Large intestine (tissue), 3 donors: ENCODE results near the gene CNKSR3. TPM values are rescaled to one million over a fixed set of nuclear protein-coding genes. Genes with fewer than 3 reads are reported as not detected.

ENCODE experiments used
- DNase-seq, 2 donors: peaks; one replicate each; pipeline versions ENCODE4 v3.0.0 to v3.0.0-alpha.2; 2013
- H3K27ac ChIP-seq: one replicate; pipeline ENCODE4 v1.5.1; 2013; ENCODE audit warnings: low read length
- H3K27me3 ChIP-seq: 2 replicates; pipeline ENCODE4 v1.6.1; 2013; ENCODE audit warnings: low read length; ENCODE audit not compliant: control insufficient read depth, insufficient read depth
- H3K36me3 ChIP-seq: 2 replicates; pipeline ENCODE4 v1.6.1; 2013; ENCODE audit warnings: low read length; ENCODE audit not compliant: control insufficient read depth, insufficient read depth
- H3K4me1 ChIP-seq: one replicate; pipeline ENCODE4 v1.6.1; 2013; ENCODE audit warnings: low read length; ENCODE audit not compliant: control insufficient read depth, insufficient read depth
- H3K4me3 ChIP-seq: one replicate; pipeline ENCODE4 v1.5.1; 2013; ENCODE audit warnings: low read length
- H3K9me3 ChIP-seq: one replicate; pipeline ENCODE4 v1.6.1; 2013; ENCODE audit warnings: mild to moderate bottlenecking, low read depth, low read length, moderate library complexity; ENCODE audit not compliant: control insufficient read depth
- WGBS: methylation state at CpG from one replicate; pipeline ENCODE4 v1.1.5; 2013; ENCODE audit warnings: low lambda C conversion rate; ENCODE audit not compliant: insufficient coverage; 5-methylcytosine and 5-hydroxymethylcytosine counted together
- polyA plus RNA-seq: library from polyadenylated mRNA; unstranded; fragments of 120-200 nt; gene quantifications from one replicate; pipeline ENCODE4 v1.2.1, GENCODE V29; 2013

Gene CNKSR3
- polyA plus RNA-seq, 1 donor = 25.8 TPM

GRCh38 chr6:154458565-154459470 lies 51.7 kb downstream of the CNKSR3 start:
- Histone ChIP-seq H3K36me3 (peaks cover under 1% of the 10 kb centered on the region), H3K4me1 (no peaks in the 10 kb centered on the region), H3K27me3 (no peaks in the 10 kb centered on the region), H3K9me3 (no peaks in the 10 kb centered on the region), H3K27ac (no peak overlapping the region), H3K4me3 (no peak overlapping the region)
- 85% methylated on average over 4 of the region's 8 CpGs for WGBS
- no peak for DNase-seq

- Histone ChIP-seq H3K36me3 (no peaks in the 10 kb centered on the region), H3K4me1 (no peaks in the 10 kb centered on the region), H3K27me3 (no peaks in the 10 kb centered on the region), H3K4me3 (no peak overlapping the region), H3K9me3 (no peaks in the 10 kb centered on the region), H3K27ac (no peak overlapping the region)
- WGBS = no CpG with 5 or more reads among the region's 5 CpGs
- DNase-seq = no peak
These were observed 52.6 kb downstream of the CNKSR3 start for GRCh38 chr6:154457881-154458284.

DNA sequence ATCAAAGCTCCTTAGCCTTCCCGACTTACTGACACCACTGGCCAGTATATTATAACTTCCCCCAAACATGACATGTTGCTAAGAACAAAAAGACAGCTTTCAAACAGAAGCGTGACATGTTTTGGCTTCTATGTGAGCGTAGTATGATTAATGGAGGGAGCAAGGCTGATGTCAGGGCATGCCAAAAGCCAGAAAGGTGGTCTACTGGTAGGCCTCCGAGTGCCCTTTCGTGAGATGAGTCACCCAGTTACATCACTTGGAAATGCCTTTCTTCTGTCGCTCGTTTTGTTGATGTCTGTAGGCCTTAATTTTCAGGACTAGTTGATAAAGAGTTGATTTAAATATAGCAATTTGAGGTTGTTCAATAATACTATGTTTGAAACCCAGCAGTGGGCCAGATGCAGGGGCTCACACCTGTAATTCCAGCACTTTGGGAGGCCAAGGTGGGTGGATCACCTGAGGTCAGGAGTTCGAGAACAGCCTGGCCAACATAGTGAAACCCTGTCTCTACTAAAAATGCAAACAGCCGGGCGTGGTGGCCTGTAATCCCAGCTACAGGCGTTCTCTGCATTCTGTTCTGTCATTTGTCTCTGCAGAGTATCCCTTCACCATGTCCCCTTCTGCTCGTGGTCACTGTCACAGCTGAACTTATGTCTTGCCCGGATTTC lies 53.3 kb downstream of the CNKSR3 start:
- DNase-seq = no peak
- H3K27me3 ChIP-seq = no peaks in the 10 kb centered on the region
- H3K4me1 ChIP-seq = no peaks in the 10 kb centered on the region
- no peaks in the 10 kb centered on the region for H3K36me3 ChIP-seq
- WGBS = 90% methylated on average over 4 of the region's 13 CpGs
- no peak overlapping the region for H3K4me3 ChIP-seq
- no peak overlapping the region for H3K27ac ChIP-seq
- no peaks in the 10 kb centered on the region for H3K9me3 ChIP-seq

GRCh38 chr6:154453329-154453728 lies 57.2 kb downstream of the CNKSR3 start:
- no peak for DNase-seq
- WGBS = 44% methylated on average over 2 of the region's 2 CpGs
- Histone ChIP-seq H3K4me3 (no peak overlapping the region), H3K4me1 (no peaks in the 10 kb centered on the region), H3K27me3 (no peaks in the 10 kb centered on the region), H3K27ac (no peak overlapping the region), H3K36me3 (peaks cover 9% of the 10 kb centered on the region), H3K9me3 (no peaks in the 10 kb centered on the region)

DNA sequence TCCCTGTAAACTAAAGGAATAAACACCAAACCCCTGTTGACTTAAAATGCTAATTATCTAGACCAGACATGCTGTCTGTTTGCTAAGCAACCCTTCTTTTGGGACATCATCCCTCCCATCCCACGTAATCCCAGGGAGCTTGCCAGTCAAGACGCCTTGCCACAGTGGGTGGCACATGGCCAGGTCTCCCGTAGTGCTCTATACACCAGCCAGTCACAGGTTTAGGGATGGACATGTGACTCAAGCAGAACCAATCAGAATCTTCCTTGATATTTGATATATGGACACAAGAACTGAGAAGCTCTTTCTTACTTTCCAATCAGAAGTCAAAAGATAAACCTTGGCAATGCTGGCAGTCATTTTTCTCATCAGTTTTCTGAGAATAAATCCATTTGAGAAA lies 60.0 kb downstream of the CNKSR3 start:
- H3K4me3 ChIP-seq = no peak overlapping the region
- H3K27ac ChIP-seq = no peak overlapping the region
- H3K36me3 ChIP-seq = peaks cover 9% of the 10 kb centered on the region
- H3K9me3 ChIP-seq = no peaks in the 10 kb centered on the region
- WGBS = no CpG with 5 or more reads among the region's 3 CpGs
- no peak for DNase-seq
- H3K4me1 ChIP-seq = peaks cover 4% of the 10 kb centered on the region
- no peaks in the 10 kb centered on the region for H3K27me3 ChIP-seq

DNA sequence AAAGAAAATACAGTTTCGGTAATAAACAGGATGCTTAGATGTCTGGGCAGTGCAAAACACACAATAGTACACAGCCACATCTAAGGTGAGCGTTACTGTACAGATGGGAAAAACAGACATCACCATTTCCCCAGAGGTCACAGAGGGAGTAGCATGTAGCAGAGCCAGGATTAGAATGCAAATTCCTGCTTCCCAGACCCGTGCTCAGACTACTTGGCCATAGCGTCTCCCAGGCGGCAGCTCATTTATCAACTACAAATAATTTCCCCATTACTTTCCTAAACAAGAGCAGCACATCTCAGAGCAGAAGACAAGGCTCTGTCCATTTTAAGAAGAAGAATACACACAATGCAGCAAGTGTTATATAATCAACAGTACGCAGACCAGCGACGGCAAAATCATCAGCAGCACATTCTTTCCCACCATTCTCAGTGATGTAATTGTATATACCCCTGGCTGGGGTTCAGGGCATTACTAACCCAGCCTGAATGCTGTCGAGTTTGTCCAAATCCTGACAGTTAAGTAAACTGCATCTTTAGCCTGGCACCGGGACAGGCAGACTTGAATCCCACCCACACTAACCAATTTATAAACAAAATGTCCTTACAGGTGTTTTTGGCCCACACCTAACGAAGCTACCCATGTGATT lies 61.9 kb downstream of the CNKSR3 start:
- H3K4me1 ChIP-seq = peaks cover 4% of the 10 kb centered on the region
- 100% methylated on average over 1 of the region's 11 CpGs for WGBS
- peak; percentile 44 to 67 for DNase-seq

DNA sequence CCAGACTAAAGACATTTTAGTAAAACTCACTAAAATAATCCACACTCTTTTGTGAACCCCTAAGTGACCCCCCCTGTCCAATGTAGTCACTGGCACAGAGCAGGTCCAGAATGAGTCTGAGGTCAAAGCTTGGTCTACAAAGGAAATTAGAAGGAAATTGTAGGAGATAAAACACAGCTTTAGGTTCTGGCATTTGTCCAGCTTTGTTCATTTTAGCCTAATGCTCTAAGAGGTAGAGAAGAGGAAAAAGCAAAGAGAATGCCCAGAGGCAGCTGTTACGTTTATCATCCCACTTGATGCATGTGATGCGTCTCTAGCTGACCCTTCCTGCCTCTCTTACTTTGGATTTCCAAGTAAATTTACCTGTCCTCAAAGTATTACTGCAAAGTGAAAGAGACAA lies 62.5 kb downstream of the CNKSR3 start:
- Histone ChIP-seq H3K36me3 (peaks cover 16% of the 10 kb centered on the region), H3K27ac (peak overlapping the region; percentile 33), H3K4me3 (no peak overlapping the region), H3K9me3 (no peaks in the 10 kb centered on the region), H3K4me1 (peaks cover 4% of the 10 kb centered on the region), H3K27me3 (no peaks in the 10 kb centered on the region)
- peak in 1 of 2 donors; percentile 32 for DNase-seq
- no CpG with 5 or more reads among the region's 2 CpGs for WGBS

More for the DNA sequence above, 61.9 kb downstream of the CNKSR3 start:
- Histone ChIP-seq H3K36me3 (peaks cover 12% of the 10 kb centered on the region), H3K4me3 (no peak overlapping the region), H3K27me3 (no peaks in the 10 kb centered on the region), H3K9me3 (no peaks in the 10 kb centered on the region), H3K27ac (peak overlapping the region; percentile 33)

DNA sequence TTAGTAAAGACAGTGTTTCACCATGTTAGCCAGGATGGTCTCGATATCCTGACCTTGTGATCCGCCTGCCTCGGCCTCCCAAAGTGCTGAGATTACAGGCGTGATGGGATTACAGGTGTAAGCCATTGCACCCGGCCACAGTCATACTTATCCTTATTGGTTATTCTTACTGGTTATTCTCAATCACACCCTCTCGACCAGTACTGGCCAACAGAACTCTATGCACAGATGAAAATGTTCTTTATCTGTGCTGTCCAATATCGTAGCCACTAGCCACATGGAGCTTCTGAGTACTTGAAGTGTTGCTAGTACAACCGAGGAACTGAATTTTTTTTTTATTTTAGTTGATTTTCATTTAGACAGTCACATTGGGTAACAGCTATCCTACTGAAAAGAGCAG lies 63.5 kb downstream of the CNKSR3 start:
- no CpG with 5 or more reads among the region's 8 CpGs for WGBS
- H3K36me3 ChIP-seq = peaks cover 18% of the 10 kb centered on the region
- no peaks in the 10 kb centered on the region for H3K27me3 ChIP-seq
- peak overlapping the region; percentile 33 for H3K27ac ChIP-seq
- no peak overlapping the region for H3K4me3 ChIP-seq
- H3K9me3 ChIP-seq = no peaks in the 10 kb centered on the region
- peaks cover 5% of the 10 kb centered on the region for H3K4me1 ChIP-seq
- DNase-seq = no peak

DNA sequence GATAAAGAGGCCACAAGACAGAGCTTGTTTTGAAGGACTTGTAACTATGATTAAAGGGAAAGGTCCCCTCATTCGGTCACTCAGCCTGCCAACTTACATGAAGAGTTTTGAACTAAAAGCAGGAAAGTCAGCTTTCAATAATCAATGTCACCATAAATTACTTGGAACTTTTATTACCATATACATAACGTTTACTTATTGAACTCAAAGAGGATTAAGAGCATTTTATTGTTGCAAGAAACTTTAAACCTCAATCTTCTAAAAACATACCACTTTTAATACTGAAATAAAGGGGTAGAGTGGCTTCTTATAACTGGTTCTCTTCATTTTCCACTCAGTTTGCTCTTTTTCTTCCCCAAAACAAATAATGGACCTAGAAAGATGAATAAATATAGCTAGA lies 65.1 kb downstream of the CNKSR3 start:
- 42% methylated on average over 2 of the region's 2 CpGs for WGBS
- Histone ChIP-seq H3K36me3 (peaks cover 28% of the 10 kb centered on the region), H3K27ac (no peak overlapping the region)

DNA sequence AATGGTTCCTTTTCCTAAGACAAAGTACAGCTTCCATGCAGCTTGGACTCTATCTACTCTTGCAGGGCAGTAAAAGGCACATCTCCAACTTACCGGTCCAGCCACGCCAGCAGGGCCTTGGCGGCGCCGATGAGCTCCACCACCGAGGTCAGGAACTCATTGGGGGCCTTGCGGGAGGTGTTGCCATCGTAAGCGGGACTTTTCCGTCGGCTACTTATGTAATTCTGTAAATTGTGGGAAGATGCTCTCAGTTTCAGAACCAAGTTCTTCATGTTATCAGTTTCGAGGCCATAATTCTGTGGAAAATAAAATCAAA lies 68.5 kb downstream of the CNKSR3 start:
- no peak for DNase-seq
- no peaks in the 10 kb centered on the region for H3K27me3 ChIP-seq
- H3K4me3 ChIP-seq = no peak overlapping the region
- peaks cover 17% of the 10 kb centered on the region for H3K4me1 ChIP-seq
- no peak overlapping the region for H3K27ac ChIP-seq
- no CpG with 5 or more reads among the region's 12 CpGs for WGBS
- peaks cover 33% of the 10 kb centered on the region for H3K36me3 ChIP-seq
- H3K9me3 ChIP-seq = no peaks in the 10 kb centered on the region

More for the DNA sequence above, 65.1 kb downstream of the CNKSR3 start:
- Histone ChIP-seq H3K4me1 (peaks cover 18% of the 10 kb centered on the region), H3K27me3 (no peaks in the 10 kb centered on the region), H3K9me3 (no peaks in the 10 kb centered on the region), H3K4me3 (no peak overlapping the region)
- no peak for DNase-seq
